Articular chondrocyte of knee joint (primary cell): Measurements from ENCODE around the gene NBL1. TPM values are rescaled to one million over a fixed set of nuclear protein-coding genes. Genes with fewer than 3 reads are reported as not detected.

ENCODE experiments used
- total RNA-seq: library from RNA; depleted of rRNA; stranded (reverse); fragments of >200 nt; gene quantifications from 2 replicates; pipeline ENCODE4 v1.2.3, GENCODE V29; 2012

Gene NBL1
- total RNA-seq = 68.1 and 102 TPM in 2 replicates

GRCh38 chr1:19643602-19644394 lies at the start of gene NBL1:
Gene NBL1 (plus strand): TSS chr1:19644311. CDS start chr1:19655031, 10,720 bp downstream.

GRCh38 chr1:19664453-19665185 lies 20.5 kb downstream of the NBL1 start, which contains the start of gene HTR6:
Gene HTR6 (plus strand): TSS chr1:19664875. CDS start chr1:19665754, 879 bp downstream.

Other genes with a start within 250 kb of the NBL1 start
- gene CAPZB, start 158.8 kb upstream of the NBL1 start, total RNA-seq = 203 and 216 TPM in 2 replicates
- 0.11 TPM in 1 of 2 replicates, not detected in the other for gene HTR6, start 20.6 kb downstream of the NBL1 start, total RNA-seq
- gene TMCO4, start 155.6 kb downstream of the NBL1 start, total RNA-seq = 24.6 and 25.0 TPM in 2 replicates
- gene RNF186, start 171.0 kb downstream of the NBL1 start, total RNA-seq = not detected in 2 replicates
- gene OTUD3, start 238.1 kb downstream of the NBL1 start, total RNA-seq = 4.6 and 5.9 TPM in 2 replicates